Lung (tissue), 12 donors: ENCODE data around the gene CPED1. TPM values are rescaled to one million over a fixed set of nuclear protein-coding genes. Genes with fewer than 3 reads are reported as not detected.

Source experiments
- ATAC-seq: fragments of 200-7000 bp; cut with Tn5 transposase; one replicate; pipeline ENCODE4 v1.9.1; 2020; ENCODE audit warnings: moderate number of reproducible peaks; ENCODE audit not compliant: insufficient read depth, low FRiP score
- DNase-seq, 3 donors: peaks; one replicate each; pipeline ENCODE4 v3.0.0-alpha.2; 2013 to 2017
- H3K27ac ChIP-seq, 2 donors: one replicate each; pipeline ENCODE4 v1.5.1; 2013; ENCODE audit warnings: mild to moderate bottlenecking in 2 of 2, moderate library complexity in 2 of 2, control low read depth in 1 of 2, inconsistent platforms in 1 of 2, low read depth in 1 of 2, low read length in 1 of 2
- H3K27me3 ChIP-seq, 3 donors: one replicate each; pipeline ENCODE4 v1.5.1; 2013; ENCODE audit warnings: low read length in 2 of 3; ENCODE audit not compliant: control insufficient read depth in 3 of 3, insufficient read depth in 3 of 3
- H3K36me3 ChIP-seq, 4 donors: one replicate each; pipeline ENCODE4 v1.5.1; 2013; ENCODE audit warnings: low read length in 4 of 4, mild to moderate bottlenecking in 1 of 4, moderate library complexity in 1 of 4; ENCODE audit not compliant: control insufficient read depth in 4 of 4, insufficient read depth in 4 of 4
- H3K4me1 ChIP-seq, 5 donors: one replicate each; pipeline ENCODE4 v1.5.1; 2013; ENCODE audit warnings: low read length in 5 of 5, mild to moderate bottlenecking in 2 of 5, moderate library complexity in 1 of 5; ENCODE audit not compliant: control insufficient read depth in 5 of 5, insufficient read depth in 5 of 5
- H3K4me3 ChIP-seq: one replicate; pipeline ENCODE4 v1.5.1; 2013; ENCODE audit warnings: mild to moderate bottlenecking, control low read depth, moderate library complexity
- H3K9ac ChIP-seq, 2 donors: one replicate each; pipeline ENCODE4 v1.5.1; 2013; ENCODE audit warnings: low read length in 2 of 2, control low read depth in 1 of 2; ENCODE audit not compliant: insufficient read depth in 1 of 2
- H3K9me3 ChIP-seq, 4 donors: one replicate each; pipeline ENCODE4 v1.5.1; 2013; ENCODE audit warnings: low read length in 3 of 4, mild to moderate bottlenecking in 1 of 4, moderate library complexity in 1 of 4; ENCODE audit not compliant: control insufficient read depth in 4 of 4, insufficient read depth in 3 of 4
- CTCF ChIP-seq: IDR thresholded peaks from 2 replicates; pipeline ENCODE4 v1.5.1; 2012; ENCODE audit warnings: mild to moderate bottlenecking; ENCODE audit errors: control extremely low read depth, extremely low read depth
- WGBS, 2 donors: extraction: QIAGEN DNeasy Blood & Tissue Kit; methylation state at CpG; one replicate each; pipeline ENCODE4 v1.1.7; 2013; 5-methylcytosine and 5-hydroxymethylcytosine counted together
- polyA plus RNA-seq, 2 donors: library from polyadenylated mRNA; stranded (reverse); fragments of 200-250 nt; gene quantifications; one replicate each; pipeline ENCODE4 v1.2.1, GENCODE V29; 2013
- total RNA-seq, 2 donors: library from RNA; depleted of rRNA in 1 of 2; stranded (reverse); fragments of >200 nt in 1 of 2; gene quantifications; one replicate each; pipeline ENCODE4 v1.2.1, GENCODE V29; 2014 to 2021
- donor health status: control.
- donor health status: control.
- donor health status: Bipolar disorder and iron deficiency.
- donor health status: healthy.
- donor health status: DM: yes; HTN: yes; CAD: no.

Gene CPED1
- total and polyA plus RNA-seq, 4 donors = 1.8 to 32.3 (median 7.4) TPM

DNA sequence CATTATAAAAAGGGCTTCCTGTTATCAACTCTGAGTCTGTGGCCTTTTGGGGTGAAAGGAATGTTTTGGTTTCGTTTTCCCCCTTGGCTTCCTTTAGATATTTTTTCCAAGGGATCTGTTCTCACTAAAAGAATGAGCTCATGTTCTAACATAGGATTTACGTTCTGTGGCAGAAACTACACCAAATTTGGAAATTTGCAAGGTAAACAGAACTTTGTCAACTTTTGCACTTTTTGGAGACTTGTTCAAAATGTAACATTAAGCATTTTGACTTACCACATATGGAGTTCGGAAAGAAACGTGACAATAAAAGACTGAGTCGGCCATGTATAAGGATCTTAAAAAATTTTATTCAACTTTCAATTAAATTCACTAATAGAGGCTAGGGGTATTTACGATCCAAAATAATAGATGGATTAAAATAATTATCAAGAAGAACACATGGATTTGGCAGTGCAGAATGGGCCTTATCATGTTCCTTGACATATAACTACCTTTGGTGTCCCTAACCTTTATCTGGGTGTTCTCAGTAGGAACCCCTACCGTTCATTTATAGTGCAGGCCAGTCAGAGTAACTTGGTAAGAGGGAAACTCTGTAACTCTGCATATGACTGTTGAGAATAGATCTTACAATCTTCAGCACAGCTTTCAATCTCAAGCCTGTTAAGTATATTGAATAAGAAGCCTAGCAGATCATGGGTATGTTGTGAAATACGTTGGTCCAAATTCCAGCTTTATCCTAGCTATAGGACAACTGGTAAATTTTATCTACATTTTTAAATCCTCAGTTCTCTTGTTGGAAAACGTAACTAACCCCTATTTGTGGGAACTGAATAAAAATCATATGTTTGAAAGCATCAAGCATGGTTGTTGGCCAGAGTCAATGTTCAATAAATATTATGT is 11.8 kb downstream of the CPED1 start:
- Histone ChIP-seq H3K27ac (peak overlapping the region in 1 of 2 donors; percentile 33), H3K27me3 (no peaks in the 10 kb centered on the region), H3K9ac (peak overlapping the region in 1 of 2 donors; percentile 60), H3K4me3 (no peak overlapping the region), H3K9me3 (no peaks in the 10 kb centered on the region), H3K36me3 (no peaks in the 10 kb centered on the region), H3K4me1 (peaks cover 0 to 38% (median 7%) of the 10 kb centered on the region in 5 donors)
- WGBS, 2 donors = 69 to 70% methylated on average over 9 of the region's 9 CpGs
- DNase-seq (peak in 2 of 3 donors; percentile 86 to 92), ATAC-seq (no peak)
- no peak for TF ChIP-seq CTCF

GRCh38 chr7:121001234-121001906 is 12.9 kb downstream of the CPED1 start:
- WGBS, 2 donors = 77 to 95% methylated on average over 3 of the region's 3 CpGs
- no peak overlapping the region for H3K9ac ChIP-seq
- ATAC-seq (no peak), DNase-seq (no peak)
- H3K36me3 ChIP-seq = no peaks in the 10 kb centered on the region
- H3K27me3 ChIP-seq = no peaks in the 10 kb centered on the region
- H3K4me1 ChIP-seq = peaks cover 0 to 42% (median 5%) of the 10 kb centered on the region in 5 donors
- no peak for TF ChIP-seq CTCF
- H3K9me3 ChIP-seq = no peaks in the 10 kb centered on the region
- no peak overlapping the region for H3K27ac ChIP-seq
- H3K4me3 ChIP-seq = no peak overlapping the region

DNA sequence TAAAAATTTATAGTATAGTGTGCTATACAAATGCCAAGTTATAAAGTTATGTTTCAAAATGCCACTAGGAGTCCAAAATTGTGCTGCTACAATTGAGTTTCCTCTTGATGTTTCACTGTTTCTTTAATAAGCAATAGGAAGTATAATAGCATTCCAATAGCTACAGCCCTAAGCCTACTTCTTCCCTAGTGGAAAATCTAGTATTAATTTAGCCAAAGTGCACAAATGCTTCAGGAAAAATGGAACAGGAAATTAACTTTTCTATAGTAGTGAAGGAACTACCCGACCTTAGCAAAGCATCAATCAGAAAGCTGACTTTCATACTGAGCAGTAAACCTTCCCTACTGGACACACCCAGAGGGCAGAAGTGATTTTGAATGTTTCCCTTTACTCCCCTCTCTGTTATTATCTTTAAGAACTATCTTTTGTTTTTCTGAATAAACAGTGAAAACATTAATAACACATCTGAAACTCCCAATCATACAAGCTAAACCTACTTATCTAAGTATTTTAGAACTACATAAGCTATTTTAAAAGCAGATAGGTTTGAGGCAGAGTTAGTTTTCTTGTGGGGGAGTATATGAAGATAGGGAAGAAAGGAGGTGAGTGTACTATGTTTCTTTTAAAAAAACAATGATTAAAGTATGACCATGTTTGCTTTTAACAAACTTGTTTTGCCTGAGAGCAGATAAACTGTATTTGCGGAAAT is 13.7 kb downstream of the CPED1 start:
- H3K9ac ChIP-seq = no peak overlapping the region
- DNase-seq (no peak), ATAC-seq (no peak)
- no peak overlapping the region for H3K27ac ChIP-seq
- H3K36me3 ChIP-seq = no peaks in the 10 kb centered on the region
- 59 to 66% methylated on average over 2 of the region's 2 CpGs for WGBS, 2 donors
- H3K9me3 ChIP-seq = no peaks in the 10 kb centered on the region
- no peak overlapping the region for H3K4me3 ChIP-seq
- TF ChIP-seq CTCF = no peak
- H3K4me1 ChIP-seq = peaks cover 0 to 45% (median 0%) of the 10 kb centered on the region in 5 donors
- H3K27me3 ChIP-seq = no peaks in the 10 kb centered on the region
